HEK293T (cell line): ENCODE data around the gene ABHD17C.

Experiments used
- CTBP1 ChIP-seq: fragments of 450-650 bp; IDR thresholded peaks from 2 replicates; pipeline ENCODE4 v1.6.1; 2016; ENCODE audit warnings: borderline replicate concordance
- ELF4 ChIP-seq: fragments of 450-650 bp; IDR thresholded peaks from 2 replicates; pipeline ENCODE4 v1.6.1; 2017; ENCODE audit warnings: antibody characterized with exemption
- FOXA1 ChIP-seq: fragments of 450-650 bp; IDR thresholded peaks from 2 replicates; pipeline ENCODE4 v1.6.1; 2016; ENCODE audit warnings: mild to moderate bottlenecking
- NFRKB ChIP-seq: fragments of 450-650 bp; IDR thresholded peaks from 2 replicates; pipeline ENCODE4 v1.6.1; 2016; ENCODE audit warnings: mild to moderate bottlenecking, moderate library complexity

DNA sequence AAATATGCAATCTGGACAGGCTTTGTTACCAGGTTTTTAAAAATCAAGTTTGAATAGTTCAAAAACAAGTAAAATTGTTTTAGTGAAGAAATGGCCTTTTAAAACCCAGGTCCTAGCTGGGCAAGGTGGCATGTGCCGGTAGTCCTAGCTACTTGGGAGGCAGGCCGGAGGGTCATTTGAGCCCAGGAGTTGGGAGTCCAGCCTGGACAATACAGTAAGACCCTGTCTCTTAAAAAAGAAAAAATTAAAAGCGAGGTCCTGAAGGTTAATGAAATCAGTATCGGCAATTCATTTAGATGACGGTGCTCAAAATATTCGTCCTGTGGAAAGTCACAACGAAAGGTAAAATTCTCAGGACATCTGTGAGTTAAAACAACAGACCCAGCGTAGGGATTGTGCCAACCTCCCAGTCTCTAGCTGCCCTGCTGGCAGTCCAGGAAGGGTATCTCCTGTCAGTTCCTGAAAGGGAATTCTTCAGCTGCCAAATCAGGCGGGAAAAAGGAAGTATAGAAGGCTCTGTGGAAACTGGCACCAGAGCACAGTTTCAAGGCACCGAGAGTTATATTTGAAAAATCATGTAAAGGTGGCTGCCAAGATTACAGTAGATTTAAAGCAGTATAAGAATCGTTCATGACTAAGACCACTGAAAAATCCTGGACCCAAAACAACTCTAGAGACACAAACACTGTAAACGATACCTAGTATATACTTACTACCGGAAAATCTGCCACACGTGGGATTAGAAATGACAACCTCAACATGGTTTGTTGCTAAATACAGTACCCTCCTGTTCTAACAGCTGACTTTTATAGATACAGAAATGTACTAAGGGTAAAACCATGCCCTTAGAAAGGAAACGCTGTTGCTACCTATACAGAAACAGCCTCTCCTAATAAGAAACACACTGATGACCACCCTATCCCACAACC is 1.2 kb upstream of the ABHD17C start:
- TF ChIP-seq CTBP1 (no peak), ELF4 (no peak), NFRKB (no peak), FOXA1 (no peak)
